ENCODE data around the gene INPP5A. TPM values are rescaled to one million over a fixed set of nuclear protein-coding genes. Genes with fewer than 3 reads are reported as not detected.

The INPP5A gene
- total RNA-seq, 1 experiment from 2014 or later = 14.7 TPM

DNA sequence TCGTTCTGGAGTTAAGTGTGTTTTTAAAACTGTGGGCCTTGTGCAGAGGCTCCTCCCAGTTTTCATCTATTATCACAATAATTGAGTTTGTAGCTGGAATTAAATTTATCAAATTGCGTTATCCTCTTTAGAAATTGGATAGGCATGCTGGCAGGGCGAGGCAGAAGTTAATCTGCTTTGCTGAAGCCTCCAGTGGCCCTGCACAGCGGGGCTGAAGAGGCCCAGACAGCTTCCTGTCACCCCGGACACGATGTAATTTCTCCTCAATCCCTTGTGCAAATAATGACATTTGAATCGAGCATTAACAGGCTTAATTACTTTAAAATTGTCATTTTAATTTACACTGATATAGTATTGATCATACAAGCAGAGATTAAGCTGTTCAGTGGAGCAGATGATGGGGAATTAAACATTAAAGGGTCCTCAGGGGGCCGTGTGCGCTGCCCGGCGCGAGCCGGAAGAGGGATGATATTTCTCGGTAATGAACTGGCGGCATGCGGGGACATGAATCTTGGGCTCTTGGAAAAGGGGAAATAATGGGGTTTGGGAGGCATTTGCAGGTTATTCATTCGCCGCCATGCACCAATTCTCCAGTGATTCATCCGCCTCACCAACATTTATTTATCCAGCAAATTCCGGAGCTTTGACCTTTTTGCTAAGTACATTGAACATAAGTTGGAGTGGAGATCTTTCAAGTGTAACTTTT, 129.9 kb downstream of the INPP5A start:
- BruUV-seq (replicated peaks) = no TSS peak
- peak; percentile 35 for DNase-seq (ENCODE audit: unreplicated experiment)

DNA sequence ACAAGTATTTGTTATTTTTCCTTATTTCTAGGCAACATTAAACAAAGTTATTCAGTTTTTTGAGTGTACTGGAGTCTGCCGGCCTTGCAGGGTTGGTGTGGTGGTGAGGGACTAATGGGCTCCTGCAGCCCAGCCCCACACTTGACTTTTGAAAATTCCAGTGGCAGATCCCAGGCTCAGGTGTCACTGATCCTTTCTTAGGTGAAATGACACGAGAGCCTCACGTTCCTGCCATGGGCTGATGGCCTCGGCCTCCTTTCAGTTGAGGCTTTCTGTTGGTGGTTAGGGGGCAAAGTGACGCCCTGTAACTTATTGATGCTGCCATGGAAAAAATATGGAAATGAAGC, 130.4 kb downstream of the INPP5A start:
- no peaks in the 10 kb centered on the region for H3K9me3 Mint-ChIP-seq (ENCODE audit: unreplicated experiment)
- peak overlapping the region; percentile 69 for H3K4me3 Mint-ChIP-seq (ENCODE audit: unreplicated experiment)
- TF ChIP-seq, protein P1, sequence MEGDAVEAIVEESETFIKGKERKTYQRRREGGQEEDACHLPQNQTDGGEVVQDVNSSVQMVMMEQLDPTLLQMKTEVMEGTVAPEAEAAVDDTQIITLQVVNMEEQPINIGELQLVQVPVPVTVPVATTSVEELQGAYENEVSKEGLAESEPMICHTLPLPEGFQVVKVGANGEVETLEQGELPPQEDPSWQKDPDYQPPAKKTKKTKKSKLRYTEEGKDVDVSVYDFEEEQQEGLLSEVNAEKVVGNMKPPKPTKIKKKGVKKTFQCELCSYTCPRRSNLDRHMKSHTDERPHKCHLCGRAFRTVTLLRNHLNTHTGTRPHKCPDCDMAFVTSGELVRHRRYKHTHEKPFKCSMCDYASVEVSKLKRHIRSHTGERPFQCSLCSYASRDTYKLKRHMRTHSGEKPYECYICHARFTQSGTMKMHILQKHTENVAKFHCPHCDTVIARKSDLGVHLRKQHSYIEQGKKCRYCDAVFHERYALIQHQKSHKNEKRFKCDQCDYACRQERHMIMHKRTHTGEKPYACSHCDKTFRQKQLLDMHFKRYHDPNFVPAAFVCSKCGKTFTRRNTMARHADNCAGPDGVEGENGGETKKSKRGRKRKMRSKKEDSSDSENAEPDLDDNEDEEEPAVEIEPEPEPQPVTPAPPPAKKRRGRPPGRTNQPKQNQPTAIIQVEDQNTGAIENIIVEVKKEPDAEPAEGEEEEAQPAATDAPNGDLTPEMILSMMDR (IDR thresholded peaks at IDR 0.05; ENCODE audit: unreplicated experiment) = no peak
- POLR2A ChIA-PET = no interaction called here
- CTCF ChIA-PET = interaction anchor here (0.6 to 2.2 kb wide), 2 partner anchors 13 to 207 kb away, joined by 3 to 7 read pairs; no protein-coding TSS in a partner anchor
- peaks cover 21% of the 10 kb centered on the region for H3K4me1 Mint-ChIP-seq (ENCODE audit: insufficient read depth, unreplicated experiment)
- H3K36me3 Mint-ChIP-seq (ENCODE audit: insufficient read depth, unreplicated experiment) = peaks cover 5% of the 10 kb centered on the region
- no peaks in the 10 kb centered on the region for H3K27me3 Mint-ChIP-seq (ENCODE audit: insufficient read depth, unreplicated experiment)
- H3K27ac Mint-ChIP-seq (ENCODE audit: low read depth, unreplicated experiment) = peak overlapping the region; percentile 82
- intact Hi-C loops (cut with micrococcal nuclease) = loop anchor here (10.0 kb wide), 1 partner anchor 127 kb away; no protein-coding TSS in a partner anchor
- BruUV-seq (replicated peaks) = no TSS peak
- no peak for DNase-seq (ENCODE audit: unreplicated experiment)

More for the DNA sequence above, 129.9 kb downstream of the INPP5A start:
- TF ChIP-seq, protein P1 (IDR thresholded peaks at IDR 0.05; ENCODE audit: unreplicated experiment) = no peak
- no peaks in the 10 kb centered on the region for H3K27me3 Mint-ChIP-seq (ENCODE audit: insufficient read depth, unreplicated experiment)
- ChIA-PET CTCF (interaction anchor here (0.6 to 1.9 kb wide), 4 partner anchors 13 to 207 kb away, joined by 3 to 8 read pairs (median 3); no protein-coding TSS in a partner anchor), POLR2A (interaction anchor here (0.6 to 1.2 kb wide), 4 partner anchors 20 to 692 kb away, joined by 3 to 4 read pairs (median 4); no protein-coding TSS in a partner anchor)
- intact Hi-C loops (cut with micrococcal nuclease) = loop anchor here (10.0 kb wide), 1 partner anchor 127 kb away; no protein-coding TSS in a partner anchor
- H3K4me3 Mint-ChIP-seq (ENCODE audit: unreplicated experiment) = peak overlapping the region; percentile 69
- H3K27ac Mint-ChIP-seq (ENCODE audit: low read depth, unreplicated experiment) = peak overlapping the region; percentile 82
- peaks cover 21% of the 10 kb centered on the region for H3K4me1 Mint-ChIP-seq (ENCODE audit: insufficient read depth, unreplicated experiment)
- peaks cover 5% of the 10 kb centered on the region for H3K36me3 Mint-ChIP-seq (ENCODE audit: insufficient read depth, unreplicated experiment)
- H3K9me3 Mint-ChIP-seq (ENCODE audit: unreplicated experiment) = no peaks in the 10 kb centered on the region

DNA sequence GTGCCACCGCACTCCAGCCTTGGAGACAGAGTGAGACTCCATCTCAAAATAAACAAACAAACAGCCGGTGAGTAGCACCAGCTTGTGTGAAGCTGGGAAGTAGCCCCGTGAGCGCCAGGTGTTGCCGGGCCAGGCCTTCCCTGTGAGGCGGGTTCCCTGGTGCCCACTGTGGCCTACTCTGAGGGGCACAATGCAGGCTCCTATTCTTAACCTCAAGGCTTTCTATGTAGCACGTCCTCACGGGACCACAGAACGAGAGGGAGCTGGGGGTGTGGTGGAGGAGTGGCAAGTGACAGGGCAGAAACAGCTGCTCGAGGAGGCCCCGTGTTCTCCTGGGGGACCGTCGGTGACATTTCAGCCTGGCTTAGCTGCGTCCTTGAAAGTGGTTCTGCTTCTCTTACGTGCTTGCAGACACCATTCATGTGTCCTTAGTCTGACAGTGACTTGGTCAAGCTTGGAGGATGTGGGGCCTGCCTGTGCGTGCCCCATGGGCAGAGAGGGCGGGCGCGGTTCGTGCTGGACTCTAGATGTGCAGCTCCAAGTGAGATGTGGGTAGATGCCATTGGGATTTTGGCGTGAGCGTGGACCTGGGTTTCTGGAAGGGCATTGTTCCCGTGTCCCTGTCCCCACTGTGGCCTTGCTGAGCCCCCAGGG, 131.7 kb downstream of the INPP5A start:
- H3K27me3 Mint-ChIP-seq (ENCODE audit: insufficient read depth, unreplicated experiment) = no peaks in the 10 kb centered on the region
- H3K9me3 Mint-ChIP-seq (ENCODE audit: unreplicated experiment) = no peaks in the 10 kb centered on the region
- H3K4me1 Mint-ChIP-seq (ENCODE audit: insufficient read depth, unreplicated experiment) = peaks cover 15% of the 10 kb centered on the region
- no peak for DNase-seq (ENCODE audit: unreplicated experiment)
- POLR2A ChIA-PET = no interaction called here
- no peak overlapping the region for H3K27ac Mint-ChIP-seq (ENCODE audit: low read depth, unreplicated experiment)
- CTCF ChIA-PET = interaction anchor here (0.6 to 2.2 kb wide), 2 partner anchors 15 to 198 kb away, joined by 3 to 7 read pairs; no protein-coding TSS in a partner anchor
- intact Hi-C loops (cut with micrococcal nuclease) = loop anchor here (10.0 kb wide), 1 partner anchor 125 kb away; no protein-coding TSS in a partner anchor
- TF ChIP-seq, protein P1 (IDR thresholded peaks at IDR 0.05; ENCODE audit: unreplicated experiment) = no peak
- BruUV-seq (replicated peaks) = no TSS peak
- H3K4me3 Mint-ChIP-seq (ENCODE audit: unreplicated experiment) = no peak overlapping the region
- peaks cover 5% of the 10 kb centered on the region for H3K36me3 Mint-ChIP-seq (ENCODE audit: insufficient read depth, unreplicated experiment)

DNA sequence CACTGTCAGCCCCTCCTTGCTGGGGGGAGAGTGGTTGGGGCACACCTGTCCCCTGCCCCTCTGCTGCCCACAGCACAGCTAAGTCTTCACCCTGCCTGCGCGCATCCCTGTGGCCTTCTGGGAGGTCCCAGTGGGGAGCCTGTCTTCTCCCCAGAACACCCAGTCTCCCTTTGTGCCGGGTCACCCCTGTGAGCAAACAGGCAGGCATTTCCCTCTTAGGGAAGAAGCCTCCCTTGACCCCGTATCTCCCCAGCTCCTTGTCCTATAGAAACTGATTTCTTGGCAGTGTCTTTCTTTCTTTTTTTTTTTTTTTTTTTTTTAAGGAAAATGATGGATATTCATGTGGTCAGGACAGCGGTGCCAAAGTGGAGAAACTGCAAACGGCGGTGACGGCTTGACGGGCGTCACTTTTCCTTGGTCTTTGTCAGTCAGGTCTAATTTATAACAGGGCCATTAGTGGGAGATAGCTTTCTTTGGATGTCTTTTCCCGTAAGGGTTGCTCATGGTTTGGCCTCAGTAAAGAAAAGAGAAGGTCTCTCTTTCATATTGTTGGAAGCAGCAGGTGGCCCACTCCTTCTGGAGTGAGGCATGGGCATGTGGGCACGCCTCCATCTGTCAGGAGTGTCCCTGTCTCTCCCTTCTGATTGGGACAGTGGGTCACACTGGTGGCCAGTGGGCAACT, 133.1 kb downstream of the INPP5A start:
- no peaks in the 10 kb centered on the region for H3K27me3 Mint-ChIP-seq (ENCODE audit: insufficient read depth, unreplicated experiment)
- TF ChIP-seq, protein P1 (IDR thresholded peaks at IDR 0.05; ENCODE audit: unreplicated experiment) = no peak
- no peaks in the 10 kb centered on the region for H3K9me3 Mint-ChIP-seq (ENCODE audit: unreplicated experiment)
- no peak overlapping the region for H3K27ac Mint-ChIP-seq (ENCODE audit: low read depth, unreplicated experiment)
- intact Hi-C loops (cut with micrococcal nuclease) = no loop called here
- H3K4me3 Mint-ChIP-seq (ENCODE audit: unreplicated experiment) = no peak overlapping the region
- no peak for DNase-seq (ENCODE audit: unreplicated experiment)
- POLR2A ChIA-PET = no interaction called here
- H3K4me1 Mint-ChIP-seq (ENCODE audit: insufficient read depth, unreplicated experiment) = peaks cover 12% of the 10 kb centered on the region
- peaks cover 5% of the 10 kb centered on the region for H3K36me3 Mint-ChIP-seq (ENCODE audit: insufficient read depth, unreplicated experiment)
- CTCF ChIA-PET = interaction anchor here (2.2 kb wide), 1 partner anchor 16 kb away, joined by 7 read pairs; no protein-coding TSS in a partner anchor
- no TSS peak for BruUV-seq (replicated peaks)
